Retinal pigment epithelial cell (primary cell): ENCODE data around the gene TMEM176A.

ENCODE experiments used
- DNase-seq: peaks from one replicate; pipeline ENCODE4 v3.0.0-alpha.2; 2010; ENCODE audit warnings: low read depth
- H3K4me3 ChIP-seq: 2 replicates; pipeline ENCODE4 v1.5.1; 2011; ENCODE audit warnings: mild to moderate bottlenecking, low read length, control low read depth, moderate library complexity
- TF ChIP-seq, protein P1 (sequence below): conservative IDR thresholded peaks from 2 replicates; pipeline ENCODE4 v1.5.1; 2011; ENCODE audit warnings: low read depth, low read length, control low read depth, inconsistent platforms

TMEM176A gene

GRCh38 chr7:150828384-150828783 lies 27.8 kb downstream of the TMEM176A start:
- no peak overlapping the region for H3K4me3 ChIP-seq
- TF ChIP-seq, protein P1, sequence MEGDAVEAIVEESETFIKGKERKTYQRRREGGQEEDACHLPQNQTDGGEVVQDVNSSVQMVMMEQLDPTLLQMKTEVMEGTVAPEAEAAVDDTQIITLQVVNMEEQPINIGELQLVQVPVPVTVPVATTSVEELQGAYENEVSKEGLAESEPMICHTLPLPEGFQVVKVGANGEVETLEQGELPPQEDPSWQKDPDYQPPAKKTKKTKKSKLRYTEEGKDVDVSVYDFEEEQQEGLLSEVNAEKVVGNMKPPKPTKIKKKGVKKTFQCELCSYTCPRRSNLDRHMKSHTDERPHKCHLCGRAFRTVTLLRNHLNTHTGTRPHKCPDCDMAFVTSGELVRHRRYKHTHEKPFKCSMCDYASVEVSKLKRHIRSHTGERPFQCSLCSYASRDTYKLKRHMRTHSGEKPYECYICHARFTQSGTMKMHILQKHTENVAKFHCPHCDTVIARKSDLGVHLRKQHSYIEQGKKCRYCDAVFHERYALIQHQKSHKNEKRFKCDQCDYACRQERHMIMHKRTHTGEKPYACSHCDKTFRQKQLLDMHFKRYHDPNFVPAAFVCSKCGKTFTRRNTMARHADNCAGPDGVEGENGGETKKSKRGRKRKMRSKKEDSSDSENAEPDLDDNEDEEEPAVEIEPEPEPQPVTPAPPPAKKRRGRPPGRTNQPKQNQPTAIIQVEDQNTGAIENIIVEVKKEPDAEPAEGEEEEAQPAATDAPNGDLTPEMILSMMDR: no peak
- no peak for DNase-seq

GRCh38 chr7:150829426-150829825 lies 28.9 kb downstream of the TMEM176A start:
- no peak overlapping the region for H3K4me3 ChIP-seq
- no peak for DNase-seq
- TF ChIP-seq, protein P1: no peak

DNA sequence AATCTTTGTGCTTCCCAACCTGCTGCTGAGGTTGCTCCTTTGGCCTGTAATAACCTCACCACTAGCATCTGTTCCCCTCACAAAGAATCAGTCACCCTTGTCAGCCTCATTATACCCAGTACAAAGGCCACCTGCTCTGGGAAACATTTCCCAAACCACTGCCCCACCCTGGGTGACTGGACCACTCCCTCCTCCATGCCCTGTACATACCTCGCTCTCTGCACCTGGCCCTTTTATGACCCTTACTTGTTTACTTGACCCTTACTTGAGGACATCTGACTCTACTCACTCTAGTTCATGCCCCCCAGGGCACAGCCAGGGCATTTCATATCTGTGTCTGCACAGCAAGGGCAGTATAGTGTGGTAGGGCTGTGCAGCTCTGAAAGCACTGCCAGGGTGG lies 30.4 kb downstream of the TMEM176A start:
- TF ChIP-seq, protein P1: no peak
- H3K4me3 ChIP-seq: no peak overlapping the region
- no peak for DNase-seq

GRCh38 chr7:150831851-150832250 lies 31.3 kb downstream of the TMEM176A start:
- H3K4me3 ChIP-seq: no peak overlapping the region
- TF ChIP-seq, protein P1: no peak
- DNase-seq: no peak

- DNase-seq: no peak
- H3K4me3 ChIP-seq: no peak overlapping the region
- TF ChIP-seq, protein P1: no peak
Observed at GRCh38 chr7:150835019-150835418, 34.5 kb downstream of the TMEM176A start.

GRCh38 chr7:150835702-150836280 lies 35.2 kb downstream of the TMEM176A start:
- no peak for DNase-seq
- H3K4me3 ChIP-seq: no peak overlapping the region
- TF ChIP-seq, protein P1: no peak

GRCh38 chr7:150838965-150839650 lies 38.5 kb downstream of the TMEM176A start:
- no peak overlapping the region for H3K4me3 ChIP-seq
- TF ChIP-seq, protein P1: no peak
- DNase-seq: no peak
